Fibroblast of mammary gland (primary cell): ENCODE data around the gene OR1L8.
A peak's percentile ranks its signal among the peaks of the same experiment; 100 is the strongest.
"Not testable (repeated sequence)": the region's sequence is repeated elsewhere in the genome, so short reads cannot be mapped to it uniquely, and the experiment has no call there.

Experiments used
- DNase-seq: peaks from one replicate; pipeline ENCODE4 v3.0.0-alpha.2; 2010; ENCODE audit warnings: low read depth
- H3K4me3 ChIP-seq: 2 replicates; pipeline ENCODE4 v1.5.1; 2011; ENCODE audit warnings: low read depth, mild to moderate bottlenecking, low read length, moderate library complexity; ENCODE audit not compliant: control insufficient read depth
- CTCF ChIP-seq: conservative IDR thresholded peaks from 2 replicates; pipeline ENCODE4 v1.5.1; 2011; ENCODE audit warnings: low read depth, low read length, inconsistent platforms; ENCODE audit not compliant: control insufficient read depth, insufficient read depth

Gene OR1L8

GRCh38 chr9:122546196-122546595 lies 37.0 kb downstream of the OR1L8 start:
- no peak for DNase-seq
- TF ChIP-seq CTCF, result no peak
- no peak overlapping the region for H3K4me3 ChIP-seq

- no peak for DNase-seq
- no peak overlapping the region for H3K4me3 ChIP-seq
- TF ChIP-seq CTCF, result no peak
Observed at GRCh38 chr9:122538757-122539156, 44.4 kb downstream of the OR1L8 start.

DNA sequence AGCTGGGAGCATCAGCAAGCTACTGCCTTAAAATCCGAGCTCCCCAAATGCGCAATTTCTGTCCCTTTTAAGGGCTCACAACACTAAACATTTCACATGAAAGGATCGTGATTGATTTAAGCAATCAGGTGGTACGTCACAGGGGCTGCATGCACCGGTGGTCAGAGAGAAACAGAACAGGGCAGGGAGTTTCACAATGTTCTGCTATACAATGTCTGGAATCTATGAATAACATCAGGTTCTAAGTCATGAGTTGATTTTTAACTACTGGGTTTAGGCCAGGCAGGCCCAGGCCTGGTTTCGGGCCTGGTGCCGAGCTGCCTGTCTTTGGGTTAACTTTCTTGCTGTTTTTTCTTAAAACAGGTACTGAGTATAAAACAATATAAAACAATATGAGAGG lies 46.1 kb downstream of the OR1L8 start:
- not testable (repeated sequence) for H3K4me3 ChIP-seq, DNase-seq

- peak; percentile 4 for DNase-seq
Observed at GRCh38 chr9:122536134-122536533, 47.0 kb downstream of the OR1L8 start.

GRCh38 chr9:122531157-122531556 lies 52.0 kb downstream of the OR1L8 start:
- DNase-seq, H3K4me3 ChIP-seq: not testable (repeated sequence)

More at GRCh38 chr9:122536134-122536533, 47.0 kb downstream of the OR1L8 start:
- no peak for TF ChIP-seq CTCF
- no peak overlapping the region for H3K4me3 ChIP-seq

DNA sequence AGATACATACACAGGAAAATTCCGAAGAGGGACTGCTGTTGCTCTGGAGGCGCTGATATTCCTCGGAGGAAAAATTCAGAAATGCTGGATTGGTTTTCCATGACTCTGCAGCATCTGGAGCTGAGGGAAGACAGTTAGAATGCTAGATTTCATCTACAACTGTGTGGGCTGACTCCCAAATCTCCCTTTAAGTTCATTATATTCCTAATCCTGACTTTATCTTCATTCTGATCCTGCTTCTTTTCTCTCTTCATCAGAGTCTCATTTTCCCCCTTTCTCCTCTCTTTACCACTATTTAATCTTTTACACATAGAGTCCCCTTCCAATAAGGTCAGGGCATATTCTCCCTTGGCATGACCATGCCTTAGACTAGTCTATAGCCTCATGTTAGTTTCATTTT lies 56.0 kb downstream of the OR1L8 start, which contains the start of gene OR1N1:
Gene OR1N1 (minus strand): TSS at position 101 of the 400 bp plus-strand sequence. CDS start 0 bp downstream, at position 101.
- H3K4me3 ChIP-seq, result no peak within 1 kb of the TSS
- DNase-seq, result no peak
- TF ChIP-seq CTCF, result no peak

DNA sequence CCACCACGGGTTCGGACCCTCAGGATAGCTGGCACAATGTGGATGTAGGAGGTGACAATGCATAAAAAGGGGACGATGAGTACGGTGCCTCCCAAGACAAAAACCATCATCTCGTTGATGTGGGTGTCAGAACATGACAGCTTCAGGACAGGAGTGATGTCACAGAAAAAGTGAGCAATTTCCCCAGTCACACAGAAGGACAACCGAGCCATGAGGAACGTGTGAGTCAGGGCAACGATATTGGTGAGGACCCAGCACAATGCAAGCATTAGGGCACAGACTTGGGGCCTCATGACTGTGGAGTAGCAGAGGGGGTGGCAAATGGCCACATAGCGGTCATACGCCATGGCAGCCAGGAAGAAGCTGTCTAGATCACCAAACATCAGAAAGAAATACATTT lies 56.6 kb downstream of the OR1L8 start:
- DNase-seq, result no peak
- H3K4me3 ChIP-seq, result no peak overlapping the region
- TF ChIP-seq CTCF, result no peak

- TF ChIP-seq CTCF, result no peak
- no peak for DNase-seq
- H3K4me3 ChIP-seq, result no peak overlapping the region
Observed at GRCh38 chr9:122519376-122519775, 63.8 kb downstream of the OR1L8 start.
